Measurements from ENCODE around the gene MIDN.

GRCh38 chr19:1263188-1263587 lies 14.8 kb downstream of the MIDN start:
- TF ChIP-seq CTCF (IDR thresholded peaks at IDR 0.05) (no peak), EP300 (IDR thresholded peaks at IDR 0.05) (no peak), POLR2A (IDR thresholded peaks at IDR 0.05) (no peak)
